ENCODE measurements around the gene IQGAP2.
A peak's percentile ranks its signal among the peaks of the same experiment; 100 is the strongest.

Gene IQGAP2

GRCh38 chr5:76670508-76670907 is 267.4 kb downstream of the IQGAP2 start:
- Histone ChIP-seq H3K4ac (ENCODE audit: low read depth in 1 of 2, low read length in 2 of 2) (no peak overlapping the region), H2BK12ac (ENCODE audit: low read length in 2 of 2) (peak overlapping the region in 1 of 2 experiments; percentile 87), H2BK5ac (ENCODE audit: low read depth, low read length, poor library complexity, severe bottlenecking) (no peak overlapping the region), H3K4me3 (ENCODE audit: insufficient read depth in 1 of 2, low read depth in 1 of 2, low read length in 2 of 2) (no peak overlapping the region), H3K23ac (ENCODE audit: low read length in 2 of 2) (no peak overlapping the region), H3K4me1 (ENCODE audit: control insufficient read depth, insufficient read depth, low read depth, low read length) (peaks cover 1% of the 10 kb centered on the region), H3K14ac (ENCODE audit: low read length in 2 of 2) (no peak overlapping the region), H4K8ac (ENCODE audit: low read length) (no peak overlapping the region), H3K4me2 (ENCODE audit: low read length, poor library complexity, severe bottlenecking) (no peak overlapping the region), H3K27me3 (ENCODE audit: control insufficient read depth in 1 of 2, insufficient read depth in 1 of 2, low read length in 2 of 2) (no peaks in the 10 kb centered on the region), H2AK5ac (ENCODE audit: low read length, severe bottlenecking) (no peak overlapping the region), H3K79me1 (replicated peaks; ENCODE audit: low read length, poor library complexity, severe bottlenecking) (no peaks in the 10 kb centered on the region), H4K91ac (ENCODE audit: low read length) (no peak overlapping the region), H3K9me3 (ENCODE audit: control insufficient read depth, low read length) (no peaks in the 10 kb centered on the region), H3K27ac (ENCODE audit: low read length, poor library complexity, severe bottlenecking) (no peak overlapping the region), H3K18ac (ENCODE audit: low read depth in 1 of 2, low read length in 2 of 2) (peak overlapping the region in 1 of 2 experiments; percentile 59), H2AFZ (ENCODE audit: low read depth, low read length) (no peak overlapping the region), H3K36me3 (ENCODE audit: control insufficient read depth in 1 of 2, insufficient read depth in 2 of 2, low read depth in 1 of 2, low read length in 2 of 2) (no peaks in the 10 kb centered on the region), H2BK120ac (ENCODE audit: low read depth, low read length) (no peak overlapping the region), H2BK15ac (ENCODE audit: low read depth, poor library complexity, severe bottlenecking) (no peak overlapping the region), H3K9ac (ENCODE audit: low read length) (no peak overlapping the region)
- 86% methylated on average over 1 of the region's 3 CpGs for WGBS
- no peak for DNase-seq

DNA sequence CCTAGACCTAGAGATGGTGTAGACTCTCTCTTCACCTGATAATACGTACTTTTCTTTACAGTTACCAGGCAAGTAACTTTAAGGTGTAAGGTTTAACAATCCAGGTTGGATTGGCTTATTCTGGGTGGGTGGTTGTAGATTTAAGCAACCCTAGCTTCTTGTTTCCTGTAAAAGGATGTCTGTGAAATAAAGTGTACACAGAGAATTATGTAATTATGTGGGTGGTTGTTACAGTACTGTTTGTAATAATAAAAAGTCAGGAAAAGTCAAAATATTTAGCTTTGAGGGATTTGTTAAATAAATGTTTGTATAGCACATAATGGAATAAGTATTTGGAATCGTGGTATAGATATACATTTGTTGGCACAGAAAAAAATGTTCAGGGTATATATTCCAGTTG is 269.2 kb downstream of the IQGAP2 start:
- Histone ChIP-seq H4K8ac (ENCODE audit: low read length) (no peak overlapping the region), H3K4ac (ENCODE audit: low read depth in 1 of 2, low read length in 2 of 2) (no peak overlapping the region), H2AFZ (ENCODE audit: low read depth, low read length) (no peak overlapping the region), H3K18ac (ENCODE audit: low read depth in 1 of 2, low read length in 2 of 2) (no peak overlapping the region), H2BK120ac (ENCODE audit: low read depth, low read length) (no peak overlapping the region), H3K4me1 (ENCODE audit: control insufficient read depth, insufficient read depth, low read depth, low read length) (peaks cover 1% of the 10 kb centered on the region), H2AK5ac (ENCODE audit: low read length, severe bottlenecking) (no peak overlapping the region), H3K27ac (ENCODE audit: low read length, poor library complexity, severe bottlenecking) (no peak overlapping the region), H3K4me3 (ENCODE audit: insufficient read depth in 1 of 2, low read depth in 1 of 2, low read length in 2 of 2) (no peak overlapping the region), H3K4me2 (ENCODE audit: low read length, poor library complexity, severe bottlenecking) (no peak overlapping the region), H3K23ac (ENCODE audit: low read length in 2 of 2) (no peak overlapping the region), H2BK15ac (ENCODE audit: low read depth, poor library complexity, severe bottlenecking) (no peak overlapping the region), H3K79me1 (replicated peaks; ENCODE audit: low read length, poor library complexity, severe bottlenecking) (no peaks in the 10 kb centered on the region), H3K9ac (ENCODE audit: low read length) (no peak overlapping the region), H3K27me3 (ENCODE audit: control insufficient read depth in 1 of 2, insufficient read depth in 1 of 2, low read length in 2 of 2) (no peaks in the 10 kb centered on the region), H3K14ac (ENCODE audit: low read length in 2 of 2) (no peak overlapping the region), H2BK12ac (ENCODE audit: low read length in 2 of 2) (no peak overlapping the region), H3K9me3 (ENCODE audit: control insufficient read depth, low read length) (no peaks in the 10 kb centered on the region), H2BK5ac (ENCODE audit: low read depth, low read length, poor library complexity, severe bottlenecking) (no peak overlapping the region), H4K91ac (ENCODE audit: low read length) (no peak overlapping the region), H3K36me3 (ENCODE audit: control insufficient read depth in 1 of 2, insufficient read depth in 2 of 2, low read depth in 1 of 2, low read length in 2 of 2) (no peaks in the 10 kb centered on the region)
- 65% methylated on average over 2 of the region's 2 CpGs for WGBS
- no peak for DNase-seq

DNA sequence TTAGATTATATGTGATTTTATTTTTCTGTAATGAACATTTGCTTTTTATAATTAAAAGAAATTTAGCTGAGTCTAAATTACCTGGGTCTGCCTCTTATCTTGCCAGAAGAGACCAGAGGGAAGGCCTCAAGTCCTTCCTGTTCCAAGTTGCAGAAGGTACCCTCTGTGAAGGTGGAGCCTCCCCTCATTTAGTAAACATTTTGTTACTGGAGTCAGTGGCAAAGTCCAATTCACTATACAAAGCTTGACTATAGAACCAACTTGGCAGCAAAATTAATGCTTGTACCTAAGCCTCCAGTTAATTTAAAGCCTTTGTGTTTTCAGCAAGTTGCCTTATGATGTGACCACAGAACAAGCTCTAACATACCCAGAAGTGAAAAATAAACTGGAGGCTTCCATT is 270.0 kb downstream of the IQGAP2 start:
- no peak overlapping the region for H2AK5ac ChIP-seq (ENCODE audit: low read length, severe bottlenecking)
- H2AFZ ChIP-seq (ENCODE audit: low read depth, low read length) = no peak overlapping the region
- H4K8ac ChIP-seq (ENCODE audit: low read length) = no peak overlapping the region
- no peak overlapping the region for H2BK120ac ChIP-seq (ENCODE audit: low read depth, low read length)
- no peak overlapping the region for H2BK12ac ChIP-seq (ENCODE audit: low read length in 2 of 2)
- H2BK15ac ChIP-seq (ENCODE audit: low read depth, poor library complexity, severe bottlenecking) = no peak overlapping the region
- H3K79me1 ChIP-seq (replicated peaks; ENCODE audit: low read length, poor library complexity, severe bottlenecking) = no peaks in the 10 kb centered on the region
- no peak for DNase-seq
- H3K4me1 ChIP-seq (ENCODE audit: control insufficient read depth, insufficient read depth, low read depth, low read length) = peaks cover 1% of the 10 kb centered on the region
- no peaks in the 10 kb centered on the region for H3K9me3 ChIP-seq (ENCODE audit: control insufficient read depth, low read length)
- no peaks in the 10 kb centered on the region for H3K27me3 ChIP-seq (ENCODE audit: control insufficient read depth in 1 of 2, insufficient read depth in 1 of 2, low read length in 2 of 2)
- no peak overlapping the region for H4K91ac ChIP-seq (ENCODE audit: low read length)
- H3K4me3 ChIP-seq (ENCODE audit: insufficient read depth in 1 of 2, low read depth in 1 of 2, low read length in 2 of 2) = no peak overlapping the region
- H3K4me2 ChIP-seq (ENCODE audit: low read length, poor library complexity, severe bottlenecking) = no peak overlapping the region
- no peaks in the 10 kb centered on the region for H3K36me3 ChIP-seq (ENCODE audit: control insufficient read depth in 1 of 2, insufficient read depth in 2 of 2, low read depth in 1 of 2, low read length in 2 of 2)
- H3K9ac ChIP-seq (ENCODE audit: low read length) = no peak overlapping the region
- no peak overlapping the region for H3K27ac ChIP-seq (ENCODE audit: low read length, poor library complexity, severe bottlenecking)
- H3K18ac ChIP-seq (ENCODE audit: low read depth in 1 of 2, low read length in 2 of 2) = no peak overlapping the region
- H3K14ac ChIP-seq (ENCODE audit: low read length in 2 of 2) = no peak overlapping the region
- H3K4ac ChIP-seq (ENCODE audit: low read depth in 1 of 2, low read length in 2 of 2) = no peak overlapping the region
- no peak overlapping the region for H2BK5ac ChIP-seq (ENCODE audit: low read depth, low read length, poor library complexity, severe bottlenecking)
- no peak overlapping the region for H3K23ac ChIP-seq (ENCODE audit: low read length in 2 of 2)

- Histone ChIP-seq H3K4me2 (ENCODE audit: low read length, poor library complexity, severe bottlenecking) (no peak overlapping the region), H3K4me3 (ENCODE audit: insufficient read depth in 1 of 2, low read depth in 1 of 2, low read length in 2 of 2) (no peak overlapping the region), H4K8ac (ENCODE audit: low read length) (no peak overlapping the region), H3K27me3 (ENCODE audit: control insufficient read depth in 1 of 2, insufficient read depth in 1 of 2, low read length in 2 of 2) (no peaks in the 10 kb centered on the region), H3K79me1 (replicated peaks; ENCODE audit: low read length, poor library complexity, severe bottlenecking) (no peaks in the 10 kb centered on the region), H3K9me3 (ENCODE audit: control insufficient read depth, low read length) (no peaks in the 10 kb centered on the region), H2AK5ac (ENCODE audit: low read length, severe bottlenecking) (peak overlapping the region; percentile 56), H3K4ac (ENCODE audit: low read depth in 1 of 2, low read length in 2 of 2) (peak overlapping the region in 1 of 2 experiments; percentile 30), H3K14ac (ENCODE audit: low read length in 2 of 2) (no peak overlapping the region), H2BK120ac (ENCODE audit: low read depth, low read length) (no peak overlapping the region), H3K23ac (ENCODE audit: low read length in 2 of 2) (no peak overlapping the region), H3K9ac (ENCODE audit: low read length) (no peak overlapping the region), H2BK12ac (ENCODE audit: low read length in 2 of 2) (peak overlapping the region; percentile 15 to 89), H3K27ac (ENCODE audit: low read length, poor library complexity, severe bottlenecking) (no peak overlapping the region), H2BK15ac (ENCODE audit: low read depth, poor library complexity, severe bottlenecking) (no peak overlapping the region), H2AFZ (ENCODE audit: low read depth, low read length) (no peak overlapping the region), H3K4me1 (ENCODE audit: control insufficient read depth, insufficient read depth, low read depth, low read length) (no peaks in the 10 kb centered on the region), H4K91ac (ENCODE audit: low read length) (no peak overlapping the region), H2BK5ac (ENCODE audit: low read depth, low read length, poor library complexity, severe bottlenecking) (no peak overlapping the region), H3K18ac (ENCODE audit: low read depth in 1 of 2, low read length in 2 of 2) (peak overlapping the region; percentile 19 to 38), H3K36me3 (ENCODE audit: control insufficient read depth in 1 of 2, insufficient read depth in 2 of 2, low read depth in 1 of 2, low read length in 2 of 2) (no peaks in the 10 kb centered on the region)
- no peak for DNase-seq
- 96% methylated on average over 5 of the region's 8 CpGs for WGBS
Observed at GRCh38 chr5:76674330-76675066, 271.4 kb downstream of the IQGAP2 start.
